SK-N-MC (cell line): ENCODE measurements around the gene SEMA4D.

Source experiments
- DNase-seq: peaks from one replicate; pipeline ENCODE4 v3.0.0-alpha.2; 2011; ENCODE audit warnings: low read depth, low spot score
- H3K27ac ChIP-seq: fragments of 200-600 bp; sonication (generic); 2 replicates; pipeline ENCODE4 v1.5.1; 2016; ENCODE audit warnings: mixed run types
- H3K36me3 ChIP-seq: fragments of 200-600 bp; sonication (generic); 2 replicates; pipeline ENCODE4 v1.6.1; 2017; ENCODE audit warnings: antibody characterized with exemption, low read length, mixed read lengths; ENCODE audit not compliant: insufficient read depth
- H3K4me3 ChIP-seq: fragments of 200-600 bp; sonication (generic); 2 replicates; pipeline ENCODE4 v1.5.1; 2016
- H3K9ac ChIP-seq: fragments of 200-600 bp; sonication (generic); 2 replicates; pipeline ENCODE4 v1.8.0; 2017; ENCODE audit warnings: mixed run types, mixed read lengths; ENCODE audit not compliant: insufficient read length
- H3K9me3 ChIP-seq: fragments of 200-600 bp; sonication (generic); 2 replicates; pipeline ENCODE4 v1.6.1; 2017; ENCODE audit warnings: low read depth, mild to moderate bottlenecking, antibody characterized with exemption, low read length, moderate library complexity, mixed read lengths
- EZH2 ChIP-seq: fragments of 200-600 bp; sonication (generic); IDR thresholded peaks from one replicate; pipeline ENCODE4 v1.6.1; 2017; ENCODE audit warnings: antibody characterized with exemption
- FOXP2 ChIP-seq: optimal IDR thresholded peaks from 2 replicates; pipeline ENCODE3; 2011; ENCODE audit warnings: mild to moderate bottlenecking, moderate library complexity; ENCODE audit not compliant: insufficient read depth; ENCODE audit errors: extremely low read length, control extremely low read depth
- POLR2AphosphoS5 ChIP-seq: IDR thresholded peaks from 2 replicates; pipeline ENCODE4 v1.6.1; 2012; ENCODE audit warnings: mild to moderate bottlenecking, low read depth, low read length, borderline replicate concordance

Gene SEMA4D

GRCh38 chr9:89367281-89367680 lies 130.6 kb downstream of the SEMA4D start:
- TF ChIP-seq EZH2 = no peak
- TF ChIP-seq POLR2AphosphoS5 = no peak
- no peak for TF ChIP-seq FOXP2

GRCh38 chr9:89366711-89367110 lies 131.2 kb downstream of the SEMA4D start:
- H3K4me3 ChIP-seq = no peak overlapping the region
- peaks cover 5% of the 10 kb centered on the region; the same call in 1 of the 2 replicates for H3K36me3 ChIP-seq
- no peak for DNase-seq
- H3K9me3 ChIP-seq = no peaks in the 10 kb centered on the region
- TF ChIP-seq EZH2 (no peak), POLR2AphosphoS5 (no peak), FOXP2 (no peak)
- no peak overlapping the region for H3K9ac ChIP-seq
- H3K27ac ChIP-seq = no peak overlapping the region

More at GRCh38 chr9:89367281-89367680, 130.6 kb downstream of the SEMA4D start:
- Histone ChIP-seq H3K27ac (no peak overlapping the region), H3K9me3 (no peaks in the 10 kb centered on the region), H3K4me3 (no peak overlapping the region), H3K36me3 (no peaks in the 10 kb centered on the region), H3K9ac (no peak overlapping the region)
- no peak for DNase-seq

- H3K27ac ChIP-seq = no peak overlapping the region
- H3K4me3 ChIP-seq = no peak overlapping the region
- DNase-seq = no peak
- peaks cover 17% of the 10 kb centered on the region for H3K36me3 ChIP-seq
- no peaks in the 10 kb centered on the region for H3K9me3 ChIP-seq
- no peak overlapping the region for H3K9ac ChIP-seq
- TF ChIP-seq EZH2 (no peak), POLR2AphosphoS5 (peak; percentile 21; the same call in 1 of the 2 replicates)
Measured at GRCh38 chr9:89365532-89365912, 132.4 kb downstream of the SEMA4D start.

- Histone ChIP-seq H3K9me3 (no peaks in the 10 kb centered on the region), H3K36me3 (peaks cover 23% of the 10 kb centered on the region), H3K4me3 (no peak overlapping the region), H3K9ac (no peak overlapping the region), H3K27ac (no peak overlapping the region)
- no peak for TF ChIP-seq EZH2
- no peak for TF ChIP-seq POLR2AphosphoS5
- TF ChIP-seq FOXP2 = no peak
- DNase-seq = no peak
Measured at GRCh38 chr9:89364666-89365531, 133.0 kb downstream of the SEMA4D start.

- TF ChIP-seq EZH2 (no peak), POLR2AphosphoS5 (no peak), FOXP2 (no peak)
- H3K27ac ChIP-seq = no peak overlapping the region
- no peak for DNase-seq
- no peak overlapping the region for H3K9ac ChIP-seq
- H3K4me3 ChIP-seq = no peak overlapping the region
- no peaks in the 10 kb centered on the region for H3K9me3 ChIP-seq
- peaks cover 29% of the 10 kb centered on the region for H3K36me3 ChIP-seq
Measured at GRCh38 chr9:89363921-89364665, 133.8 kb downstream of the SEMA4D start.

GRCh38 chr9:89363311-89363670 lies 134.6 kb downstream of the SEMA4D start:
- Histone ChIP-seq H3K27ac (no peak overlapping the region), H3K4me3 (no peak overlapping the region), H3K36me3 (peaks cover 37% of the 10 kb centered on the region), H3K9ac (no peak overlapping the region), H3K9me3 (no peaks in the 10 kb centered on the region)
- no peak for DNase-seq
- TF ChIP-seq EZH2 (no peak), FOXP2 (no peak), POLR2AphosphoS5 (no peak)

GRCh38 chr9:89362647-89363310 lies 135.1 kb downstream of the SEMA4D start:
- H3K9ac ChIP-seq = no peak overlapping the region
- no peak overlapping the region for H3K27ac ChIP-seq
- no peak for DNase-seq
- TF ChIP-seq POLR2AphosphoS5 (no peak), EZH2 (no peak), FOXP2 (no peak)
- no peaks in the 10 kb centered on the region for H3K9me3 ChIP-seq
- peaks cover 42% of the 10 kb centered on the region for H3K36me3 ChIP-seq
- H3K4me3 ChIP-seq = no peak overlapping the region
